K562 (cell line): ENCODE results near the gene HAVCR1. TPM values are rescaled to one million over a fixed set of nuclear protein-coding genes. Genes with fewer than 3 reads are reported as not detected.
A peak's percentile ranks its signal among the peaks of the same experiment; 100 is the strongest.

Experiments
- ATF3 ChIP-seq, 2 experiments: fragments of 450-650 bp in 1 of 2; sonication (generic) in 1 of 2; formaldehyde crosslinking in 1 of 2; IDR thresholded peaks in 1 of 2; conservative IDR thresholded peaks in 1 of 2; 2 replicates each; pipeline versions ENCODE4 v1.6.1 to v1.8.1; 2016 to 2023; ENCODE audit warnings: mild to moderate bottlenecking in 2 of 2, moderate library complexity in 2 of 2, inconsistent platforms in 1 of 2, missing genetic modification reagents in 1 of 2
- CBFB ChIP-seq: sonication (generic); formaldehyde crosslinking; IDR thresholded peaks from 2 replicates; pipeline ENCODE4 v1.4.0; 2020; ENCODE audit warnings: mild to moderate bottlenecking, missing genetic modification reagents
- CEBPZ ChIP-seq: fragments of 150-350 bp; IDR thresholded peaks from 2 replicates; pipeline ENCODE4 v1.6.1; 2014; ENCODE audit warnings: low read depth, mild to moderate bottlenecking, low read length, borderline replicate concordance
- EGR1 ChIP-seq: fragments of 450-650 bp; conservative IDR thresholded peaks from 2 replicates; pipeline ENCODE4 v1.6.1; 2017; ENCODE audit warnings: mild to moderate bottlenecking
- FOXA1 ChIP-seq: fragments of 450-650 bp; IDR thresholded peaks from 2 replicates; pipeline ENCODE4 v1.6.1; 2016; ENCODE audit warnings: mild to moderate bottlenecking, borderline replicate concordance
- JUN ChIP-seq, 2 experiments: sonication (generic) in 1 of 2; formaldehyde crosslinking in 1 of 2; IDR thresholded peaks; 2 replicates each; pipeline versions ENCODE4 v1.6.1 to v1.8.0; 2012 to 2022; ENCODE audit warnings: borderline replicate concordance in 2 of 2, mild to moderate bottlenecking in 2 of 2, improper control_type of control experiment in 1 of 2, low read depth in 1 of 2, low read length in 1 of 2, missing genetic modification reagents in 1 of 2
- MTA2 ChIP-seq: fragments of 450-650 bp; IDR thresholded peaks from 2 replicates; pipeline ENCODE4 v1.6.1; 2016; ENCODE audit warnings: low read depth
- PATZ1 ChIP-seq: fragments of 250-450 bp; sonication (Bioruptor Pico); IDR thresholded peaks from 2 replicates; pipeline ENCODE4 v1.5.0; 2020; ENCODE audit warnings: mild to moderate bottlenecking, borderline replicate concordance
- THAP12 ChIP-seq: fragments of 250-450 bp; sonication (Bioruptor Pico); IDR thresholded peaks from 2 replicates; pipeline ENCODE4 v1.9.0; 2021; ENCODE audit warnings: mild to moderate bottlenecking, inconsistent platforms
- TOE1 ChIP-seq, 2 experiments: fragments of 450-650 bp in 1 of 2; sonication (generic) in 1 of 2; formaldehyde crosslinking in 1 of 2; IDR thresholded peaks; 2 replicates each; pipeline versions ENCODE4 v1.7.1 to v1.8.0; 2016 to 2022; ENCODE audit warnings: borderline replicate concordance in 2 of 2, mild to moderate bottlenecking in 2 of 2, antibody characterized with exemption in 1 of 2, inconsistent platforms in 1 of 2, low read depth in 1 of 2, missing genetic modification reagents in 1 of 2, moderate library complexity in 1 of 2
- ZNF277 ChIP-seq: fragments of 250-450 bp; sonication (Bioruptor Pico); IDR thresholded peaks from 2 replicates; pipeline ENCODE4 v1.8.0; 2022; ENCODE audit warnings: inconsistent platforms, mild to moderate bottlenecking, moderate library complexity, borderline replicate concordance
- ZNF316 ChIP-seq: fragments of 450-650 bp; IDR thresholded peaks from 2 replicates; pipeline ENCODE4 v1.6.1; 2016
- ZNF644 ChIP-seq: fragments of 200-800 bp; sonication (Bioruptor generic); IDR thresholded peaks from 2 replicates; pipeline ENCODE4 v1.6.1; 2016; ENCODE audit warnings: low read depth, missing genetic modification characterization, missing compliant biosample characterization
- polyA plus RNA-seq, 8 experiments: library from polyadenylated mRNA; depleted of rRNA in 4 of 8; stranded (reverse) in 5 of 8; unstranded in 3 of 8; fragments of >200 nt; fragmentation: Nextera tagmentation in 2 of 8; fragmentation: Illumina TruSeq in 1 of 8; extraction: Ambion mirVana in 2 of 8; extraction: Trizol in 1 of 8; gene quantifications; 2 replicates each; pipeline versions ENCODE4 v1.2.1 to v1.2.3, GENCODE V29; 2011 to 2014; ENCODE audit warnings: inconsistent platforms in 1 of 8, missing spikeins in 1 of 8
- total RNA-seq, 7 experiments: library from RNA; depleted of rRNA in 6 of 7; stranded (reverse); fragments of >200 nt in 6 of 7; fragmentation: Illumina TruSeq in 2 of 7; extraction: Trizol in 2 of 7; gene quantifications; 2 replicates each; pipeline versions ENCODE4 v1.2.1 to v1.2.3, GENCODE V29; 2011 to 2021; ENCODE audit warnings: low replicate concordance in 1 of 7

Gene HAVCR1
- total and polyA plus RNA-seq, 9 of the 15 experiments (the other 6 are each of a cell fraction or from before 2014, with no cell fraction given) = 0.04 TPM; not detected in 8

- TF ChIP-seq ATF3 (IDR thresholded peaks at IDR 0.05) = peak; percentile 60
- no peak for TF ChIP-seq ATF3 (CRISPR knock-in tag; conservative IDR thresholded peaks at IDR 0.05)
- TF ChIP-seq THAP12 (CRISPR knock-in tag) = no peak
- TF ChIP-seq TOE1 (IDR thresholded peaks at IDR 0.05; ENCODE audit: borderline replicate concordance) = no peak
- no peak for TF ChIP-seq TOE1 (CRISPR knock-in tag; IDR thresholded peaks at IDR 0.05; ENCODE audit: borderline replicate concordance, low read depth)
- no peak for TF ChIP-seq CBFB
- TF ChIP-seq JUN (IDR thresholded peaks at IDR 0.05; ENCODE audit: borderline replicate concordance, low read depth, low read length) = 0 out of 2 replicates have a peak, but pooled peaks have one; percentile 3
- no peak for TF ChIP-seq JUN (CRISPR knock-in tag; IDR thresholded peaks at IDR 0.05; ENCODE audit: borderline replicate concordance)
- no peak for TF ChIP-seq PATZ1
- TF ChIP-seq EGR1 = 0 out of 2 replicates have a peak, but pooled peaks have one; percentile 26
- TF ChIP-seq ZNF644 (tag) = no peak
- TF ChIP-seq ZNF316 = 0 out of 2 replicates have a peak, but pooled peaks have one; percentile 16
- no peak for TF ChIP-seq FOXA1
- no peak for TF ChIP-seq MTA2
- TF ChIP-seq ZNF277 (CRISPR knock-in tag) = no peak
- TF ChIP-seq CEBPZ = no peak
Observed at GRCh38 chr5:157100140-157100679, 41.3 kb upstream of the HAVCR1 start (continued).
